ENCODE results near the gene SCGB1A1. TPM values are rescaled to one million over a fixed set of nuclear protein-coding genes. Genes with fewer than 3 reads are reported as not detected.

Gene SCGB1A1
- total and polyA plus RNA-seq, 2 donors (not counting 1 experiment from before 2014, with no cell fraction given), result not detected

DNA sequence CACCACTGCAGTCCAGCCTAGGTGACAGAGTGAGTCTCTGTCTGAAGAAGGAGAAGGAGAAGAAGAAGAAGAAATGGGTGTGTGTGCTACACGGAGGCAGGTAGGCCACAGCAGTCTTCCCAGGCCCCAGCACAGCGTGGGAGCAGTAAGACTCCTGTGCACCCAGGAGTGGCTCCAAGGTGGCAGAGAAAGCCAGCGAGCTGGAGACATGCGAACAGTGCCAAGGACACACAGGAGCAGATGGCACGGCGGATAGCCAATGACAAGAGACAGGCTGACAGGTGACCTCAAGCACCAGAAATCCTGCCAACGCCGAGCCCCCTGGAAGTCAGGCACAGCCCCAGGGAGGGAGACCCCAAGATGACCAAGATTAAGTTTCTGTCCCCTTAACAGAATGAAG lies 9.0 kb upstream of the SCGB1A1 start:
- no peaks in the 10 kb centered on the region for H3K4me1 ChIP-seq (ENCODE audit: control insufficient read depth in 2 of 2, insufficient read depth in 2 of 2, low read length in 2 of 2)
- ATAC-seq (ENCODE audit: low read depth), result no peak
- H3K27ac ChIP-seq (ENCODE audit: low read length in 2 of 2), result no peak overlapping the region
- Mint-ChIP-seq H3K9me3 (ENCODE audit: insufficient read depth) (no peaks in the 10 kb centered on the region), H3K27ac (no peak overlapping the region), H3K27me3 (peaks cover 3% of the 10 kb centered on the region), H3K4me3 (no peak overlapping the region), H3K4me1 (no peaks in the 10 kb centered on the region)
- TF ChIP-seq, protein P1, sequence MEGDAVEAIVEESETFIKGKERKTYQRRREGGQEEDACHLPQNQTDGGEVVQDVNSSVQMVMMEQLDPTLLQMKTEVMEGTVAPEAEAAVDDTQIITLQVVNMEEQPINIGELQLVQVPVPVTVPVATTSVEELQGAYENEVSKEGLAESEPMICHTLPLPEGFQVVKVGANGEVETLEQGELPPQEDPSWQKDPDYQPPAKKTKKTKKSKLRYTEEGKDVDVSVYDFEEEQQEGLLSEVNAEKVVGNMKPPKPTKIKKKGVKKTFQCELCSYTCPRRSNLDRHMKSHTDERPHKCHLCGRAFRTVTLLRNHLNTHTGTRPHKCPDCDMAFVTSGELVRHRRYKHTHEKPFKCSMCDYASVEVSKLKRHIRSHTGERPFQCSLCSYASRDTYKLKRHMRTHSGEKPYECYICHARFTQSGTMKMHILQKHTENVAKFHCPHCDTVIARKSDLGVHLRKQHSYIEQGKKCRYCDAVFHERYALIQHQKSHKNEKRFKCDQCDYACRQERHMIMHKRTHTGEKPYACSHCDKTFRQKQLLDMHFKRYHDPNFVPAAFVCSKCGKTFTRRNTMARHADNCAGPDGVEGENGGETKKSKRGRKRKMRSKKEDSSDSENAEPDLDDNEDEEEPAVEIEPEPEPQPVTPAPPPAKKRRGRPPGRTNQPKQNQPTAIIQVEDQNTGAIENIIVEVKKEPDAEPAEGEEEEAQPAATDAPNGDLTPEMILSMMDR (IDR thresholded peaks at IDR 0.05), result no peak
- no peak for TF ChIP-seq EZH2 (IDR thresholded peaks at IDR 0.05; ENCODE audit: borderline replicate concordance, insufficient read depth, low read depth, low read length, poor library complexity, severe bottlenecking)
- no peaks in the 10 kb centered on the region for H3K9me3 ChIP-seq (ENCODE audit: control extremely low read depth in 1 of 3, control insufficient read depth in 2 of 3, insufficient read depth in 1 of 3, low read length in 2 of 3)
- no peak overlapping the region for H3K4me3 ChIP-seq (ENCODE audit: control extremely low read depth in 1 of 5, extremely low read depth in 1 of 5, insufficient read depth in 1 of 5, low read depth in 2 of 5, low read length in 4 of 5)
- DNase-seq, result no peak
- POLR2A ChIA-PET, result no interaction called here
- no peaks in the 10 kb centered on the region for H4K20me1 ChIP-seq (ENCODE audit: control insufficient read depth, insufficient read depth, low read length, poor library complexity, severe bottlenecking)
- H2AFZ ChIP-seq (ENCODE audit: insufficient read depth, low read depth, low read length, poor library complexity, severe bottlenecking), result no peak overlapping the region
- H3K4me2 ChIP-seq (replicated peaks; ENCODE audit: low read depth, low read length, poor library complexity, severe bottlenecking), result no peak overlapping the region
- WGBS (ENCODE audit: insufficient coverage), result 92% methylated on average over 8 of the region's 8 CpGs
- H3K27me3 ChIP-seq (replicated peaks in 1 of 4; ENCODE audit: control extremely low read depth in 1 of 4, control insufficient read depth in 3 of 4, insufficient read depth in 4 of 4, low read length in 3 of 4), result no peaks in the 10 kb centered on the region
- CTCF ChIA-PET, result interaction anchor here (2.5 kb wide), 1 partner anchor 14 kb away, joined by 12 read pairs; no protein-coding TSS in a partner anchor
- H3K79me2 ChIP-seq (ENCODE audit: control insufficient read depth, insufficient read depth, low read length), result no peaks in the 10 kb centered on the region
- H3K36me3 ChIP-seq (replicated peaks in 1 of 2; ENCODE audit: control extremely low read depth in 1 of 2, control insufficient read depth in 1 of 2, extremely low read depth in 1 of 2, insufficient read depth in 2 of 2, low read length in 1 of 2), result no peaks in the 10 kb centered on the region
- intact Hi-C loops (cut with micrococcal nuclease), result no loop called here
- H3K9ac ChIP-seq (ENCODE audit: low read length), result no peak overlapping the region

DNA sequence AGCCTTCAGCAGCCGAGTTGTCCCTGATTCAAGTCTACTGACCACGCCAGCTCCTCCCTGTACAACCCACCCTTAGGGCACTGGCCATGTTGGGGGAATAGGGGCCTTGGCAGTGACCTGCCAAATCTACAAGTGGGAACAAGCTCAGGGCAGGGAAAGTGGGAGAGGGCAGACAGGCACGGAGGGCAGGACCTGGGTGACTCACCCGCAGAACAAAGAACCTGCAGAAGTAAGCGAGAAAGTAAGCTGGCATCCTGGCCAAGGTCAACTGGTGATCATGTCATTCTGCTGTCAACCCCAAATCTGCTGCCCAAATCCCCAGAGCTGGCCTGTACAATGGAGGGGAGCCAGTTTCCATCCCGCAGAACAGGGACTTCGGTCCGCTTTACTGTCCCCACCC lies 7.9 kb upstream of the SCGB1A1 start:
- H3K4me1 Mint-ChIP-seq, result no peaks in the 10 kb centered on the region
- intact Hi-C loops (cut with micrococcal nuclease), result no loop called here

More for the DNA sequence above, 7.9 kb upstream of the SCGB1A1 start:
- Histone ChIP-seq H3K4me2 (replicated peaks; ENCODE audit: low read depth, low read length, poor library complexity, severe bottlenecking) (no peak overlapping the region), H3K9me3 (ENCODE audit: control extremely low read depth in 1 of 3, control insufficient read depth in 2 of 3, insufficient read depth in 1 of 3, low read length in 2 of 3) (no peaks in the 10 kb centered on the region), H3K27me3 (replicated peaks in 1 of 4; ENCODE audit: control extremely low read depth in 1 of 4, control insufficient read depth in 3 of 4, insufficient read depth in 4 of 4, low read length in 3 of 4) (no peaks in the 10 kb centered on the region), H2AFZ (ENCODE audit: insufficient read depth, low read depth, low read length, poor library complexity, severe bottlenecking) (no peak overlapping the region), H3K4me1 (ENCODE audit: control insufficient read depth in 2 of 2, insufficient read depth in 2 of 2, low read length in 2 of 2) (no peaks in the 10 kb centered on the region), H3K36me3 (replicated peaks in 1 of 2; ENCODE audit: control extremely low read depth in 1 of 2, control insufficient read depth in 1 of 2, extremely low read depth in 1 of 2, insufficient read depth in 2 of 2, low read length in 1 of 2) (no peaks in the 10 kb centered on the region), H3K79me2 (ENCODE audit: control insufficient read depth, insufficient read depth, low read length) (no peaks in the 10 kb centered on the region), H3K9ac (ENCODE audit: low read length) (no peak overlapping the region), H3K4me3 (ENCODE audit: control extremely low read depth in 1 of 5, extremely low read depth in 1 of 5, insufficient read depth in 1 of 5, low read depth in 2 of 5, low read length in 4 of 5) (no peak overlapping the region), H4K20me1 (ENCODE audit: control insufficient read depth, insufficient read depth, low read length, poor library complexity, severe bottlenecking) (no peaks in the 10 kb centered on the region), H3K27ac (ENCODE audit: low read length in 2 of 2) (no peak overlapping the region)
- Mint-ChIP-seq H3K27me3 (no peaks in the 10 kb centered on the region), H3K9me3 (ENCODE audit: insufficient read depth) (no peaks in the 10 kb centered on the region), H3K27ac (no peak overlapping the region), H3K4me3 (no peak overlapping the region)
- ChIA-PET POLR2A (no interaction called here), CTCF (interaction anchor here (0.6 to 2.5 kb wide), 4 partner anchors 8 to 329 kb away, joined by 3 to 12 read pairs (median 5); partner anchors contain the start of gene SCGB1A1)
- DNase-seq (no peak), ATAC-seq (ENCODE audit: low read depth) (no peak)
- WGBS (ENCODE audit: insufficient coverage), result 100% methylated on average over 6 of the region's 8 CpGs
- TF ChIP-seq, protein P1 (IDR thresholded peaks at IDR 0.05), result no peak
- TF ChIP-seq EZH2 (IDR thresholded peaks at IDR 0.05; ENCODE audit: borderline replicate concordance, insufficient read depth, low read depth, low read length, poor library complexity, severe bottlenecking), result no peak

Data from B cell (primary cell).